ENCODE measurements around the gene ZNF324. TPM values are rescaled to one million over a fixed set of nuclear protein-coding genes. Genes with fewer than 3 reads are reported as not detected.

ZNF324 gene
- total and polyA plus RNA-seq, 9 donors, result 3.9 to 20.2 (median 17.3) TPM

DNA sequence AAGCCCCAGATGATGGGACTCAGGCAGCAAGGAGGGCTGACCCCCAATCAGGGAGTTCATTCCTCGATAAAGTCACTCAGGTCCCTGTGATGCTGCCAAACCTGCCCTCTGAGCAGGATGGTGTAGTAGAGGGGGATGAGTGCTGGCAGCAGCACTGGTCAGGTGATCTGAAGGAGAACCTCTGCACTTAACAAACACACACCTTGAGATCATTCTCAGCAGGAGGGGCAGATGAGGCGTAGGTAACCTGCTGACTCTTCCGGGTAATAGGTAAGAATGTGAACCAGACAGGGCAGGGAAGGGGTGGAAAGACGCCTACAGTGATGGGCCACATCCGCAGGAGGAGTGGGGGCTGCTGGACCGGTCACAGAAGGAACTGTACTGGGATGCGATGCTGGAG lies 12.4 kb downstream of the ZNF324 start:
- H3K4me3 ChIP-seq, result no peak overlapping the region
- 82 to 87% (median 83%) methylated on average over 7 of the region's 7 CpGs for WGBS, 3 donors
- intact Hi-C loops (cut with DNase I), result no loop called here

DNA sequence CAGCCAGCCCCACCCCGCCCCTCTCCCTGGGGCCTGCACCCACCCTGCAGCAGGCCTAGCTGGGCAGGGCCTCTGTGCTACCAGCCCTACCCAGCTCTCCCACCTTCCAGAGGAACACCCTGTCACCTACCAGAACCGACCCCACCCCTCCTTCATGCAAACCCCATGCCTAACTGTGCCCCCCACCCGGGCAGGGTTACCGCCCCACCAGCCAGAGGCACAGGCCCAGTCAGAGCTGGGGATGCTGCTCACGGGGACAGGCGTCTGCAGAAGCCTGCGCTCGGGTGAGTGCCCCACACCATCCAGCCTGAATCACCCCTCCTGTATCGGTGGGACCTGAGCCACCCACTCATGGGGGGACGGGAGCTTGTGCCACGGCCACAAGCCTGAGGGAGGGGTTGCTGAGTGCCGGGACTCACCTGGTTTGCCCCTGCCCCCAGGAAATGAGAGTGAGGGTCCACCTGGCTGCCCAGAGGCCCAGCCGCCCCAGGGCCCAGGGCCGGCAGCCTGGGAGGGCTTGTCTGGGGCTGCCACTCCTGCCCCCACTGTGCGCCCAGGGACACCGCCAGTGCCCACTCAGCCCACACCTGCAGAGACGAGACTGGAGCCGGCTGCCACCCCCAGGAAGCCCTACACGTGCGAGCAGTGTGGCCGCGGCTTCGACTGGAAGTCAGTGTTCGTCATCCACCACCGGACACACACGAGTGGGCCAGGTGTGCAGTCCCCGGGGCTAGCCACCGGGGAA lies 13.0 kb downstream of the ZNF324 start:
- Histone ChIP-seq H3K36me3 (no peaks in the 10 kb centered on the region), H3K4me1 (ENCODE audit: insufficient read depth) (peaks cover 6% of the 10 kb centered on the region), H3K27ac (no peak overlapping the region), H3K27me3 (no peaks in the 10 kb centered on the region), H3K4me3 (no peak overlapping the region), H3K9me3 (no peaks in the 10 kb centered on the region)
- intact Hi-C loops (cut with DNase I), result no loop called here
- no peak for DNase-seq
- WGBS, 3 donors, result 85 to 87% (median 86%) methylated on average over 18 to 28 of the region's 28 CpGs
- no peak for TF ChIP-seq EP300 (IDR thresholded peaks at IDR 0.05)
- no peak for TF ChIP-seq POLR2A (IDR thresholded peaks at IDR 0.05)
- TF ChIP-seq, protein P1, sequence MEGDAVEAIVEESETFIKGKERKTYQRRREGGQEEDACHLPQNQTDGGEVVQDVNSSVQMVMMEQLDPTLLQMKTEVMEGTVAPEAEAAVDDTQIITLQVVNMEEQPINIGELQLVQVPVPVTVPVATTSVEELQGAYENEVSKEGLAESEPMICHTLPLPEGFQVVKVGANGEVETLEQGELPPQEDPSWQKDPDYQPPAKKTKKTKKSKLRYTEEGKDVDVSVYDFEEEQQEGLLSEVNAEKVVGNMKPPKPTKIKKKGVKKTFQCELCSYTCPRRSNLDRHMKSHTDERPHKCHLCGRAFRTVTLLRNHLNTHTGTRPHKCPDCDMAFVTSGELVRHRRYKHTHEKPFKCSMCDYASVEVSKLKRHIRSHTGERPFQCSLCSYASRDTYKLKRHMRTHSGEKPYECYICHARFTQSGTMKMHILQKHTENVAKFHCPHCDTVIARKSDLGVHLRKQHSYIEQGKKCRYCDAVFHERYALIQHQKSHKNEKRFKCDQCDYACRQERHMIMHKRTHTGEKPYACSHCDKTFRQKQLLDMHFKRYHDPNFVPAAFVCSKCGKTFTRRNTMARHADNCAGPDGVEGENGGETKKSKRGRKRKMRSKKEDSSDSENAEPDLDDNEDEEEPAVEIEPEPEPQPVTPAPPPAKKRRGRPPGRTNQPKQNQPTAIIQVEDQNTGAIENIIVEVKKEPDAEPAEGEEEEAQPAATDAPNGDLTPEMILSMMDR (IDR thresholded peaks at IDR 0.05), result no peak

More for the DNA sequence above, 12.4 kb downstream of the ZNF324 start:
- TF ChIP-seq POLR2A (IDR thresholded peaks at IDR 0.05) (no peak), EP300 (IDR thresholded peaks at IDR 0.05) (no peak)
- TF ChIP-seq, protein P1 (IDR thresholded peaks at IDR 0.05), result no peak
- no peak for DNase-seq
- no peaks in the 10 kb centered on the region for H3K27me3 ChIP-seq
- no peak overlapping the region for H3K27ac ChIP-seq
- H3K36me3 ChIP-seq, result no peaks in the 10 kb centered on the region
- no peaks in the 10 kb centered on the region for H3K9me3 ChIP-seq
- H3K4me1 ChIP-seq (ENCODE audit: insufficient read depth), result peaks cover 6% of the 10 kb centered on the region

DNA sequence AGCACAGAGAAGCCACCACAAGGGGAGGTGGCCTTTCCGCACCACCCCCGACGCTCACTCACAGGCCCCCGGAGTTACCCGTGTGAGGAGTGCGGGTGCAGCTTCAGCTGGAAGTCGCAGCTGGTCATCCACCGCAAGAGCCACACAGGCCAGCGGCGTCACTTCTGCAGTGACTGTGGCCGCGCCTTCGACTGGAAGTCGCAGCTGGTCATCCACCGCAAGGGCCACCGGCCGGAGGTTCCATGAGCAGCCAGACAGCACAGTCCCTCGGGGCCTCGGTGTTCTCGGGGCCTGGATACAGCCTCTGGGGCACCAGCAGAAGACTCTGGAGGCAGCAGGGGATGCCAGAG lies 13.6 kb downstream of the ZNF324 start:
- no peaks in the 10 kb centered on the region for H3K9me3 ChIP-seq
- no peak overlapping the region for H3K4me3 ChIP-seq
- no peak for DNase-seq
- no peak overlapping the region for H3K27ac ChIP-seq
- 87 to 93% (median 92%) methylated on average over 20 of the region's 20 CpGs for WGBS, 3 donors
- TF ChIP-seq EP300 (IDR thresholded peaks at IDR 0.05) (no peak), POLR2A (IDR thresholded peaks at IDR 0.05) (no peak)
- TF ChIP-seq, protein P1 (IDR thresholded peaks at IDR 0.05), result no peak
- H3K36me3 ChIP-seq, result no peaks in the 10 kb centered on the region
- intact Hi-C loops (cut with DNase I), result no loop called here
- H3K4me1 ChIP-seq (ENCODE audit: insufficient read depth), result peaks cover 3% of the 10 kb centered on the region
- no peaks in the 10 kb centered on the region for H3K27me3 ChIP-seq

DNA sequence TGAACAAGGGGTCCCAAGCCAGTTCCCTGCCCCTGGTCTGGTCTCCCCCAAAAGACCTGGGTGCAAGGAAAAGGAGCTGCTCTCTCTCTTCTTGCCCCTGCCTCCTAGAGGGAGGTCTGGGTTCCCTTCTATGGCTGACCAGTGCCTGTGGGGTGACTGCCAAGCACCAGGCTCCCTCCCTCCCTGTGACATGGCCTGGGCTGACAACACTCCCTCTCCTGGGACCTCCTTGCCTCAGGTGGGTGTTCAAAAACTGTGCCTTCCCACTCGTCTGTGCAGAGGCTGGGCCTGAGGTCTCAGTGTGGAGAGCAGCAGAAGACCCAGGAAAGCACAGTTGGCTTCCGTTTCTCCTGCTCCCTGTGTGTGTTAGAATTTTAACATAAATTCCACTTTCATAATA lies 14.0 kb downstream of the ZNF324 start:
- WGBS, 3 donors, result 67 to 83% (median 77%) methylated on average over 2 of the region's 2 CpGs
- intact Hi-C loops (cut with DNase I), result no loop called here
- Histone ChIP-seq H3K4me3 (no peak overlapping the region), H3K36me3 (no peaks in the 10 kb centered on the region), H3K27ac (no peak overlapping the region), H3K4me1 (ENCODE audit: insufficient read depth) (peaks cover 3% of the 10 kb centered on the region), H3K9me3 (no peaks in the 10 kb centered on the region), H3K27me3 (no peaks in the 10 kb centered on the region)
- DNase-seq, result no peak
- TF ChIP-seq EP300 (IDR thresholded peaks at IDR 0.05), result no peak
- TF ChIP-seq POLR2A (IDR thresholded peaks at IDR 0.05), result no peak
- TF ChIP-seq, protein P1 (IDR thresholded peaks at IDR 0.05), result no peak
